GM23338 (cell line): ENCODE measurements around the gene ADA. TPM values are rescaled to one million over a fixed set of nuclear protein-coding genes. Genes with fewer than 3 reads are reported as not detected.

Experiments used
- ATAC-seq: fragments of 200-7000 bp; cut with Tn5 transposase; 3 replicates; pipeline ENCODE4 v1.9.1; 2020
- DNase-seq: peaks from one replicate; pipeline ENCODE4 v3.0.0-alpha.2; 2015; ENCODE audit warnings: low spot score
- H2AFZ ChIP-seq: fragments of 200-600 bp; sonication (generic); 2 replicates; pipeline ENCODE4 v1.8.0; 2016; ENCODE audit warnings: antibody characterized with exemption, mild to moderate bottlenecking, moderate library complexity
- H3F3A ChIP-seq: fragments of 200-600 bp; sonication (generic); replicated peaks from 2 replicates; pipeline ENCODE4 v1.8.0; 2017; ENCODE audit warnings: antibody characterized with exemption, mixed run types, low read depth
- H3K27ac ChIP-seq: fragments of 200-600 bp; sonication (generic); 2 replicates; pipeline ENCODE4 v1.6.1; 2016; ENCODE audit warnings: low read depth
- H3K27me3 ChIP-seq: fragments of 200-600 bp; sonication (generic); 2 replicates; pipeline ENCODE4 v1.8.0; 2016; ENCODE audit warnings: mild to moderate bottlenecking, mixed run types, moderate library complexity; ENCODE audit not compliant: insufficient read depth
- H3K36me3 ChIP-seq: fragments of 200-600 bp; sonication (generic); 2 replicates; pipeline ENCODE4 v1.8.0; 2016; ENCODE audit warnings: mild to moderate bottlenecking; ENCODE audit not compliant: insufficient read depth
- H3K4me1 ChIP-seq: fragments of 200-600 bp; sonication (generic); 2 replicates; pipeline ENCODE4 v1.8.0; 2016; ENCODE audit warnings: mild to moderate bottlenecking, moderate library complexity; ENCODE audit not compliant: insufficient read depth
- H3K4me2 ChIP-seq: fragments of 200-600 bp; sonication (generic); 2 replicates; pipeline ENCODE4 v1.7.1; 2017; ENCODE audit warnings: mixed run types
- H3K4me3 ChIP-seq: fragments of 200-600 bp; sonication (generic); 2 replicates; pipeline ENCODE4 v1.6.1; 2016; ENCODE audit warnings: mixed run types
- H3K79me2 ChIP-seq: fragments of 200-600 bp; sonication (generic); replicated peaks from 2 replicates; pipeline ENCODE4 v1.8.0; 2017; ENCODE audit warnings: mild to moderate bottlenecking; ENCODE audit not compliant: insufficient read depth
- H3K9me2 ChIP-seq: fragments of 200-600 bp; sonication (generic); 2 replicates; pipeline ENCODE4 v1.8.0; 2017; ENCODE audit not compliant: insufficient read depth
- H4K20me1 ChIP-seq: fragments of 200-600 bp; sonication (generic); replicated peaks from 2 replicates; pipeline ENCODE4 v1.8.0; 2017; ENCODE audit warnings: mild to moderate bottlenecking; ENCODE audit not compliant: insufficient read depth
- H3K27ac Mint-ChIP-seq: 2 replicates; pipeline ENCODE4 v1.8.0; 2020; ENCODE audit warnings: inconsistent platforms, mild to moderate bottlenecking, moderate library complexity, mixed read lengths
- H3K27me3 Mint-ChIP-seq: 3 replicates; pipeline ENCODE4 v1.8.0; 2022; ENCODE audit warnings: low read depth, mild to moderate bottlenecking, moderate library complexity, mixed read lengths, inconsistent platforms; ENCODE audit not compliant: insufficient read depth, poor library complexity
- H3K36me3 Mint-ChIP-seq: 3 replicates; pipeline ENCODE4 v1.8.0; 2021; ENCODE audit warnings: low read depth, mild to moderate bottlenecking, inconsistent platforms, moderate library complexity, mixed read lengths
- H3K4me1 Mint-ChIP-seq: 3 replicates; pipeline ENCODE4 v1.8.0; 2020; ENCODE audit warnings: mild to moderate bottlenecking, inconsistent platforms, mixed read lengths
- H3K4me3 Mint-ChIP-seq: 3 replicates; pipeline ENCODE4 v1.8.0; 2021; ENCODE audit warnings: moderate library complexity, mild to moderate bottlenecking, inconsistent platforms, mixed read lengths
- H3K9me3 Mint-ChIP-seq: 3 replicates; pipeline ENCODE4 v1.8.0; 2020; ENCODE audit warnings: moderate library complexity, mild to moderate bottlenecking, inconsistent platforms, mixed read lengths
- CTCF ChIP-seq, 2 experiments: fragments of 200-600 bp in 1 of 2; sonication (generic) in 1 of 2; conservative IDR thresholded peaks; 2 replicates each; pipeline versions ENCODE4 v1.5.1 to v1.6.1; 2016 to 2017; ENCODE audit warnings: antibody characterized with exemption in 2 of 2, low read depth in 2 of 2, mild to moderate bottlenecking in 2 of 2, moderate library complexity in 1 of 2
- ETS1 ChIP-seq: IDR thresholded peaks from 2 replicates; pipeline ENCODE4 v1.6.1; 2016; ENCODE audit warnings: antibody characterized with exemption
- EZH2 ChIP-seq: fragments of 200-600 bp; sonication (generic); IDR thresholded peaks from one replicate; pipeline ENCODE4 v1.8.0; 2017; ENCODE audit warnings: antibody characterized with exemption, mild to moderate bottlenecking, low read depth; ENCODE audit not compliant: unreplicated experiment
- JUNB ChIP-seq: IDR thresholded peaks from one replicate; pipeline ENCODE4 v1.6.1; 2016; ENCODE audit warnings: antibody characterized with exemption; ENCODE audit not compliant: unreplicated experiment
- NANOG ChIP-seq: IDR thresholded peaks from 2 replicates; pipeline ENCODE4 v1.6.1; 2016; ENCODE audit warnings: antibody characterized with exemption, borderline replicate concordance
- POLR2AphosphoS5 ChIP-seq: IDR thresholded peaks from 2 replicates; pipeline ENCODE4 v1.6.1; 2016; ENCODE audit warnings: antibody characterized with exemption, low read depth
- REST ChIP-seq: IDR thresholded peaks from one replicate; pipeline ENCODE4 v1.6.1; 2018; ENCODE audit warnings: antibody characterized with exemption; ENCODE audit not compliant: unreplicated experiment
- STAT1 ChIP-seq: IDR thresholded peaks from one replicate; pipeline ENCODE4 v1.6.1; 2016; ENCODE audit warnings: antibody characterized with exemption; ENCODE audit not compliant: unreplicated experiment
- ZNF114 ChIP-seq: fragments of 250-450 bp; sonication (Bioruptor Pico); IDR thresholded peaks from 2 replicates; pipeline ENCODE4 v1.5.0; 2020; ENCODE audit warnings: mild to moderate bottlenecking, moderate library complexity
- polyA plus RNA-seq: library from polyadenylated mRNA; unstranded; fragments of >200 nt; fragmentation: Nextera tagmentation; extraction: Ambion mirVana; gene quantifications from 2 replicates; pipeline ENCODE4 v1.2.1, GENCODE V29; 2016
- total RNA-seq: library from RNA; depleted of rRNA; stranded (reverse); fragments of >200 nt; shearing (Covaris generic); gene quantifications from 2 replicates; pipeline ENCODE4 v1.2.3, GENCODE V29; 2014

Gene ADA
- total and polyA plus RNA-seq, 2 experiments from 2014 or later, result 15.8 to 16.2 TPM

GRCh38 chr20:44615169-44615791 lies 36.2 kb downstream of the ADA start (continued):
- TF ChIP-seq REST (no peak), POLR2AphosphoS5 (no peak), ZNF114 (no peak), EZH2 (no peak), STAT1 (no peak), ETS1 (no peak), JUNB (no peak)

GRCh38 chr20:44614525-44614924 lies 37.0 kb downstream of the ADA start:
- peaks cover 26% of the 10 kb centered on the region for H3K4me1 ChIP-seq
- H3K4me3 ChIP-seq, result no peak overlapping the region
- ATAC-seq (no peak), DNase-seq (no peak)
- H2AFZ ChIP-seq, result no peak overlapping the region
- H3K27me3 Mint-ChIP-seq, result peaks cover 14% of the 10 kb centered on the region
- no peak overlapping the region for H3K27ac ChIP-seq
- TF ChIP-seq NANOG (no peak), JUNB (no peak), STAT1 (no peak), CTCF (conservative IDR thresholded peaks at IDR 0.05; ENCODE audit: low read depth in 2 of 2) (no peak), ZNF114 (no peak)
- H3K27ac Mint-ChIP-seq, result no peak overlapping the region
- H3K36me3 Mint-ChIP-seq, result peaks cover 38% of the 10 kb centered on the region
- H3K36me3 ChIP-seq, result no peaks in the 10 kb centered on the region
- no peaks in the 10 kb centered on the region for H3K9me2 ChIP-seq
- no peaks in the 10 kb centered on the region for H3F3A ChIP-seq
- no peak overlapping the region for H3K4me3 Mint-ChIP-seq
- H3K27me3 ChIP-seq, result peaks cover 28% of the 10 kb centered on the region
- peaks cover 41% of the 10 kb centered on the region for H3K4me1 Mint-ChIP-seq
- no peaks in the 10 kb centered on the region for H3K9me3 Mint-ChIP-seq
- peaks cover 15% of the 10 kb centered on the region; the same call in 1 of the 2 replicates for H4K20me1 ChIP-seq
- no peak overlapping the region for H3K4me2 ChIP-seq
- no peaks in the 10 kb centered on the region for H3K79me2 ChIP-seq
